HG03066 (cell line): ENCODE data around the gene SLC16A8.

Source experiments
- ATAC-seq: cut with Tn5 transposase; IDR thresholded peaks from one replicate; pipeline ENCODE4 v1.9.1; 2021; ENCODE audit warnings: low read depth; ENCODE audit not compliant: unreplicated experiment

The SLC16A8 gene

GRCh38 chr22:38114484-38115398 is 30.8 kb upstream of the SLC16A8 start:
- ATAC-seq: no peak

- ATAC-seq: no peak
Measured at GRCh38 chr22:38112381-38112780, 28.4 kb upstream of the SLC16A8 start.

- no peak for ATAC-seq
Measured at GRCh38 chr22:38111925-38112355, 28.0 kb upstream of the SLC16A8 start.

GRCh38 chr22:38110863-38111852 is 27.2 kb upstream of the SLC16A8 start:
- ATAC-seq: no peak

GRCh38 chr22:38110008-38110862 is 26.3 kb upstream of the SLC16A8 start, which contains the start of gene BAIAP2L2:
BAIAP2L2 (minus strand) TSS chr22:38110684; CDS start chr22:38110525, 159 bp downstream.
- no peak for ATAC-seq

- ATAC-seq: no peak
Measured at GRCh38 chr22:38109371-38110001, 25.5 kb upstream of the SLC16A8 start.

- no peak for ATAC-seq
Measured at GRCh38 chr22:38108561-38109319, 24.8 kb upstream of the SLC16A8 start.

- no peak for ATAC-seq
Measured at GRCh38 chr22:38107692-38108515, 23.9 kb upstream of the SLC16A8 start.

- ATAC-seq: no peak
Measured at GRCh38 chr22:38106814-38107578, 23.0 kb upstream of the SLC16A8 start.

GRCh38 chr22:38104084-38104483 is 20.1 kb upstream of the SLC16A8 start:
- no peak for ATAC-seq

GRCh38 chr22:38103641-38104040 is 19.7 kb upstream of the SLC16A8 start:
- no peak for ATAC-seq

GRCh38 chr22:38098410-38099249 is 14.6 kb upstream of the SLC16A8 start:
- ATAC-seq: no peak

- ATAC-seq: no peak
Measured at GRCh38 chr22:38097557-38098409, 13.8 kb upstream of the SLC16A8 start.

GRCh38 chr22:38097058-38097457 is 13.1 kb upstream of the SLC16A8 start:
- ATAC-seq: no peak

- ATAC-seq: no peak
Measured at GRCh38 chr22:38089474-38089851, 5.5 kb upstream of the SLC16A8 start.
